Measurements from ENCODE around the gene SLC7A6. TPM values are rescaled to one million over a fixed set of nuclear protein-coding genes. Genes with fewer than 3 reads are reported as not detected.

Gene SLC7A6
- total and polyA plus RNA-seq, 2 of the 13 experiments (the other 11 are each of a cell fraction or from before 2014, with no cell fraction given), result 35.8 to 70.8 TPM

DNA sequence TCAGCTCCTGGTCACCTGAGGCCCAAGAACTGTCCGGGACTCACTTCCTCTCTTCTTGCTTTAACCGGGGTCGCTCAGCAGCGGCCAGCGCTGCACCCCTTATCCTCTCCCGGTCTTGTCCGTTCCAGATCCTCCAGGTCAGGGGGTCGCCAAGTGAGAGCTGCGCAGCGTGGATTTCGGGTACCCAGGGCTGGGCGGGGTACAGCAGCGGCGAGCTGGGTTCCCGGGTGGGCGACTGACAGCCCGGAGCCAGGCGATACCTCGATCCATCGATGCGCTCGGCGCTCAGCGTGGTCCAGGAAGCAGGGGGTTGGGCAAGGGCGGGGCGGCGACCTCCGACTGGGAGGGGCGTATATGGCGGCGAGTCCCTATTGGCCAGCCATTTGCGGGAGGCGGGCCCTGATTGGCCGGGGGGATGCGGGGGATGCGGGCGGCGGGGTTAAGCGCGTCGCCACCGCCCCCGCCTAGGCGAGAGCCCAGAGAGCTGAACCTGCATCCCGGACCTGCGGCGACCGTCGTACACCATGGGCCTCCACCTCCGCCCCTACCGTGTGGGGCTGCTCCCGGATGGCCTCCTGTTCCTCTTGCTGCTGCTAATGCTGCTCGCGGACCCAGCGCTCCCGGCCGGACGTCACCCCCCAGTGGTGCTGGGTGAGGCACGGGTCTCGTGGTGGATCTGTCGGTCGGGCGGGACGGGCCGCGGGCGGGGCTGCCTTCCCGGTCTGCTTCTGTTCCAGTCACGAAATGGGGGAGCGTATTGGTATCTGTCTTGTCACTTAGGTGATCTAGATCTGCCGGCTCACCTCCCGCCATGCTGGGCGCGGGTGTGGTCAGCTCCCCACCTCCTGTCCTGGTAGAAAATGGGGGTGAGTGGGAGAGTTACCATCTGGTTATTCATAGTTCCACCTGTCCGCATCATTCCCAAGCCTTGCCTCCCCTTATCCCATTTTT lies 19.1 kb upstream of the SLC7A6 start, which contains the start of gene PLA2G15 (continued):
- TF ChIP-seq, protein P1, sequence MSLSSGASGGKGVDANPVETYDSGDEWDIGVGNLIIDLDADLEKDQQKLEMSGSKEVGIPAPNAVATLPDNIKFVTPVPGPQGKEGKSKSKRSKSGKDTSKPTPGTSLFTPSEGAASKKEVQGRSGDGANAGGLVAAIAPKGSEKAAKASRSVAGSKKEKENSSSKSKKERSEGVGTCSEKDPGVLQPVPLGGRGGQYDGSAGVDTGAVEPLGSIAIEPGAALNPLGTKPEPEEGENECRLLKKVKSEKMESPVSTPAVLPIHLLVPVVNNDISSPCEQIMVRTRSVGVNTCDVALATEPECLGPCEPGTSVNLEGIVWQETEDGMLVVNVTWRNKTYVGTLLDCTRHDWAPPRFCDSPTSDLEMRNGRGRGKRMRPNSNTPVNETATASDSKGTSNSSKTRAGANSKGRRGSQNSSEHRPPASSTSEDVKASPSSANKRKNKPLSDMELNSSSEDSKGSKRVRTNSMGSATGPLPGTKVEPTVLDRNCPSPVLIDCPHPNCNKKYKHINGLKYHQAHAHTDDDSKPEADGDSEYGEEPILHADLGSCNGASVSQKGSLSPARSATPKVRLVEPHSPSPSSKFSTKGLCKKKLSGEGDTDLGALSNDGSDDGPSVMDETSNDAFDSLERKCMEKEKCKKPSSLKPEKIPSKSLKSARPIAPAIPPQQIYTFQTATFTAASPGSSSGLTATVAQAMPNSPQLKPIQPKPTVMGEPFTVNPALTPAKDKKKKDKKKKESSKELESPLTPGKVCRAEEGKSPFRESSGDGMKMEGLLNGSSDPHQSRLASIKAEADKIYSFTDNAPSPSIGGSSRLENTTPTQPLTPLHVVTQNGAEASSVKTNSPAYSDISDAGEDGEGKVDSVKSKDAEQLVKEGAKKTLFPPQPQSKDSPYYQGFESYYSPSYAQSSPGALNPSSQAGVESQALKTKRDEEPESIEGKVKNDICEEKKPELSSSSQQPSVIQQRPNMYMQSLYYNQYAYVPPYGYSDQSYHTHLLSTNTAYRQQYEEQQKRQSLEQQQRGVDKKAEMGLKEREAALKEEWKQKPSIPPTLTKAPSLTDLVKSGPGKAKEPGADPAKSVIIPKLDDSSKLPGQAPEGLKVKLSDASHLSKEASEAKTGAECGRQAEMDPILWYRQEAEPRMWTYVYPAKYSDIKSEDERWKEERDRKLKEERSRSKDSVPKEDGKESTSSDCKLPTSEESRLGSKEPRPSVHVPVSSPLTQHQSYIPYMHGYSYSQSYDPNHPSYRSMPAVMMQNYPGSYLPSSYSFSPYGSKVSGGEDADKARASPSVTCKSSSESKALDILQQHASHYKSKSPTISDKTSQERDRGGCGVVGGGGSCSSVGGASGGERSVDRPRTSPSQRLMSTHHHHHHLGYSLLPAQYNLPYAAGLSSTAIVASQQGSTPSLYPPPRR (CRISPR knock-in tag; IDR thresholded peaks at IDR 0.05; ENCODE audit: borderline replicate concordance), result 0 out of 2 replicates have a peak, but pooled peaks have one; percentile 59
- no peak for TF ChIP-seq ZFP1 (CRISPR knock-in tag; IDR thresholded peaks at IDR 0.05)
- peak; percentile 79 for TF ChIP-seq GATAD1 (CRISPR knock-in tag; IDR thresholded peaks at IDR 0.05)
- TF ChIP-seq ZSCAN29 (CRISPR knock-in tag; conservative IDR thresholded peaks at IDR 0.05), result no peak
- TF ChIP-seq, protein P2, sequence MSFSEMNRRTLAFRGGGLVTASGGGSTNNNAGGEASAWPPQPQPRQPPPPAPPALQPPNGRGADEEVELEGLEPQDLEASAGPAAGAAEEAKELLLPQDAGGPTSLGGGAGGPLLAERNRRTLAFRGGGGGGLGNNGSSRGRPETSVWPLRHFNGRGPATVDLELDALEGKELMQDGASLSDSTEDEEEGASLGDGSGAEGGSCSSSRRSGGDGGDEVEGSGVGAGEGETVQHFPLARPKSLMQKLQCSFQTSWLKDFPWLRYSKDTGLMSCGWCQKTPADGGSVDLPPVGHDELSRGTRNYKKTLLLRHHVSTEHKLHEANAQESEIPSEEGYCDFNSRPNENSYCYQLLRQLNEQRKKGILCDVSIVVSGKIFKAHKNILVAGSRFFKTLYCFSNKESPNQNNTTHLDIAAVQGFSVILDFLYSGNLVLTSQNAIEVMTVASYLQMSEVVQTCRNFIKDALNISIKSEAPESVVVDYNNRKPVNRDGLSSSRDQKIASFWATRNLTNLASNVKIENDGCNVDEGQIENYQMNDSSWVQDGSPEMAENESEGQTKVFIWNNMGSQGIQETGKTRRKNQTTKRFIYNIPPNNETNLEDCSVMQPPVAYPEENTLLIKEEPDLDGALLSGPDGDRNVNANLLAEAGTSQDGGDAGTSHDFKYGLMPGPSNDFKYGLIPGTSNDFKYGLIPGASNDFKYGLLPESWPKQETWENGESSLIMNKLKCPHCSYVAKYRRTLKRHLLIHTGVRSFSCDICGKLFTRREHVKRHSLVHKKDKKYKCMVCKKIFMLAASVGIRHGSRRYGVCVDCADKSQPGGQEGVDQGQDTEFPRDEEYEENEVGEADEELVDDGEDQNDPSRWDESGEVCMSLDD (CRISPR knock-in tag; IDR thresholded peaks at IDR 0.05; ENCODE audit: borderline replicate concordance), result 0 out of 2 replicates have a peak, but pooled peaks have one; percentile 51
- TF ChIP-seq ZFP41 (CRISPR knock-in tag; IDR thresholded peaks at IDR 0.05; ENCODE audit: borderline replicate concordance), result no peak
- no peak for TF ChIP-seq ZNF703 (CRISPR knock-in tag; IDR thresholded peaks at IDR 0.05; ENCODE audit: borderline replicate concordance)
- 0 out of 2 replicates have a peak, but pooled peaks have one; percentile 65 for TF ChIP-seq ZNF235 (CRISPR knock-in tag; IDR thresholded peaks at IDR 0.05; ENCODE audit: borderline replicate concordance)
- no peak for TF ChIP-seq SMC3 (IDR thresholded peaks at IDR 0.05; ENCODE audit: low read length)
- TF ChIP-seq TAF1 (CRISPR knock-in tag; IDR thresholded peaks at IDR 0.05), result peak; percentile 69; the same call in 1 of the 2 replicates
- peak; percentile 94; the same call in 1 of the 2 replicates for TF ChIP-seq ZNF772 (CRISPR knock-in tag; IDR thresholded peaks at IDR 0.05)
- TF ChIP-seq DR1 (CRISPR knock-in tag; IDR thresholded peaks at IDR 0.05), result peak; percentile 62
- TF ChIP-seq NFE2L2 (IDR thresholded peaks at IDR 0.05; ENCODE audit: low read length), result no peak
- TF ChIP-seq, protein P3, sequence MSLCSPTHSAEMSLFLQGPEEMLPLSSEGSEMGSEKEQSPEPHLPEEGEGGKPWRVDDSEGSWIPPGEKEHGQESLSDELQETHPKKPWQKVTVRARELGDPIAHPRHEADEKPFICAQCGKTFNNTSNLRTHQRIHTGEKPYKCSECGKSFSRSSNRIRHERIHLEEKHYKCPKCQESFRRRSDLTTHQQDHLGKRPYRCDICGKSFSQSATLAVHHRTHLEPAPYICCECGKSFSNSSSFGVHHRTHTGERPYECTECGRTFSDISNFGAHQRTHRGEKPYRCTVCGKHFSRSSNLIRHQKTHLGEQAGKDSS (CRISPR knock-in tag; IDR thresholded peaks at IDR 0.05; ENCODE audit: borderline replicate concordance, low read depth), result peak; percentile 79
- TF ChIP-seq POLR2AphosphoS2 (IDR thresholded peaks at IDR 0.05; ENCODE audit: low read depth, low read length), result peak; percentile 50; the same call in 1 of the 2 replicates
- no peak for TF ChIP-seq PHF5A (CRISPR knock-in tag; IDR thresholded peaks at IDR 0.05; ENCODE audit: low read depth, unreplicated experiment)
- peak; percentile 22; the same call in 1 of the 2 replicates for TF ChIP-seq ZNF605 (CRISPR knock-in tag; IDR thresholded peaks at IDR 0.05)
- 0 out of 2 replicates have a peak, but pooled peaks have one; percentile 56 for TF ChIP-seq ZNF12 (CRISPR knock-in tag; IDR thresholded peaks at IDR 0.05)
